K562 (cell line): ENCODE results near the gene CELF4.

Experiments used
- EGR1 ChIP-seq: fragments of 450-650 bp; conservative IDR thresholded peaks from 2 replicates; pipeline ENCODE4 v1.6.1; 2017; ENCODE audit warnings: mild to moderate bottlenecking
- JUNB ChIP-seq: fragments of 450-650 bp; formaldehyde crosslinking; conservative IDR thresholded peaks from 2 replicates; pipeline ENCODE4 v1.4.0; 2020; ENCODE audit warnings: mild to moderate bottlenecking
- NFE2L1 ChIP-seq: fragments of 450-650 bp; IDR thresholded peaks from 2 replicates; pipeline ENCODE4 v1.6.1; 2016; ENCODE audit warnings: missing genetic modification characterization, low read depth, mild to moderate bottlenecking, missing compliant biosample characterization, moderate library complexity, borderline replicate concordance
- SMARCC2 ChIP-seq: fragments of 450-650 bp; IDR thresholded peaks from 2 replicates; pipeline ENCODE4 v1.6.1; 2017; ENCODE audit warnings: antibody characterized with exemption, moderate library complexity, mild to moderate bottlenecking, low read depth
- ZFP36 ChIP-seq: fragments of 150-350 bp; IDR thresholded peaks from 2 replicates; pipeline ENCODE4 v1.6.1; 2018; ENCODE audit warnings: low read length, low read depth; ENCODE audit not compliant: partially characterized antibody
- TF ChIP-seq, protein P1 (sequence below): sonication (generic); formaldehyde crosslinking; IDR thresholded peaks from 2 replicates; pipeline ENCODE4 v1.8.0; 2022; ENCODE audit warnings: mild to moderate bottlenecking, missing genetic modification reagents

DNA sequence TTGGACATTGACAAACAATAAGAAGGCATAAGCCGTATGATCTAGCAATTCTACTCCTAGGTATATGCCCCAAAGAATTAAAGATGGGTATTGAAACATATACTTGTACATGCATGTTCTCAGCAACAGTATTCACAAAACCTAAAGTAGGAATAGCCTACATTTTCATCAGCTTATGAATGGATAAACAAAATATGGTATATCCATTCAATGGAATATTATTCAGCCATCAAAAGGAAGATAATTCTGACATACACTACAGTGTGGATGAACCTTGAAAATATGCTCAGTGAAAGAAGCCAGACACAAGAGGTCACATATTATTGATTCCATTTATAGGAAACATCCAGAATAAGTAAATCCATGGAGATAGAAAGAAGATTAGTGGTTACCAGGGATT, 56.0 kb downstream of the CELF4 start:
- TF ChIP-seq ZFP36 (no peak), JUNB (CRISPR knock-in tag) (no peak), NFE2L1 (tag) (no peak), SMARCC2 (no peak), EGR1 (no peak)
- TF ChIP-seq, protein P1, sequence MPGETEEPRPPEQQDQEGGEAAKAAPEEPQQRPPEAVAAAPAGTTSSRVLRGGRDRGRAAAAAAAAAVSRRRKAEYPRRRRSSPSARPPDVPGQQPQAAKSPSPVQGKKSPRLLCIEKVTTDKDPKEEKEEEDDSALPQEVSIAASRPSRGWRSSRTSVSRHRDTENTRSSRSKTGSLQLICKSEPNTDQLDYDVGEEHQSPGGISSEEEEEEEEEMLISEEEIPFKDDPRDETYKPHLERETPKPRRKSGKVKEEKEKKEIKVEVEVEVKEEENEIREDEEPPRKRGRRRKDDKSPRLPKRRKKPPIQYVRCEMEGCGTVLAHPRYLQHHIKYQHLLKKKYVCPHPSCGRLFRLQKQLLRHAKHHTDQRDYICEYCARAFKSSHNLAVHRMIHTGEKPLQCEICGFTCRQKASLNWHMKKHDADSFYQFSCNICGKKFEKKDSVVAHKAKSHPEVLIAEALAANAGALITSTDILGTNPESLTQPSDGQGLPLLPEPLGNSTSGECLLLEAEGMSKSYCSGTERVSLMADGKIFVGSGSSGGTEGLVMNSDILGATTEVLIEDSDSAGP (CRISPR knock-in tag) = no peak
